KG1 (cell line): ENCODE data around the gene S1PR2.
"Not testable (repeated sequence)": the region's sequence is repeated elsewhere in the genome, so short reads cannot be mapped to it uniquely, and the experiment has no call there.

Experiments
- DNase-seq: peaks from one replicate; lab custom pipeline; 2025; lab: John Stamatoyannopoulos, UW

S1PR2 gene

DNA sequence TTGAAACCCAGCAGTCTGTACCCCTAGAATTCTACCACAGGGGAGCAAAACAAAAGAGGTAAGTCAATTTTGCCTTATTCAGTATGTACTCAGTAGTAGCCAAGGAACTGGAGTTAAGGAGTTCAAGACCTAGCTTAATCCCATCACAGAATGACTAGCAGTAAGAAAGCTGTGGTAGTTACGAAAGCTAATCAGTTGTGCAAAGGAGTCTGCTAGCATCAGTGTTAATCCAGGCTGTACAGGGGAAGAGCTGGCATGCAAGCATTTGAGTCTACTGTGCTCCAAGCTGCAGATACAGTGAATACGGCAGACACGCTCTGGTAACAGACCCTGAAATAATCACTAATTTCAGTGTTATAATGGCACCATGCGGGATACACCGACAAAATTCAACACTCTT, 41.1 kb downstream of the S1PR2 start:
- no peak for DNase-seq

GRCh38 chr19:10189616-10190015, 41.5 kb downstream of the S1PR2 start:
- no peak for DNase-seq

DNA sequence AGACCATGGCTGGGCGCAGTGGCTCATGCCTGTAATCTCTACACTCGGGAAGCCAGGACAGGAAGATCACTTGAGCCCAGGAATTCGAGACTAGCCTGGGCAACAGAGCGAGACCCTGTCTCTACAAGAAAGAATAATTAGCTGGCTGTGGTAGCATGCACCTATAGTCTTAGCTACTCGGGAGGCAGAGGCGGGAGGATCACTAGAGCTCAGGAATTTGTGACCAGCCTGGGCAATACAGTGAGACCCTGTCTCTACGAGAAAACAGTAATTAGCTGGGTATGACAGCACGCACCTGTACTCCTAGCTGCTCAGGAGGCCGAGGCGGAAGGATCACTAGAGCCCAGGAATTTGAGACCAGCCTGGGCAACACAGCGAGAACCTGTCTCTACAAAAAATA, 43.8 kb downstream of the S1PR2 start:
- DNase-seq: no peak

DNA sequence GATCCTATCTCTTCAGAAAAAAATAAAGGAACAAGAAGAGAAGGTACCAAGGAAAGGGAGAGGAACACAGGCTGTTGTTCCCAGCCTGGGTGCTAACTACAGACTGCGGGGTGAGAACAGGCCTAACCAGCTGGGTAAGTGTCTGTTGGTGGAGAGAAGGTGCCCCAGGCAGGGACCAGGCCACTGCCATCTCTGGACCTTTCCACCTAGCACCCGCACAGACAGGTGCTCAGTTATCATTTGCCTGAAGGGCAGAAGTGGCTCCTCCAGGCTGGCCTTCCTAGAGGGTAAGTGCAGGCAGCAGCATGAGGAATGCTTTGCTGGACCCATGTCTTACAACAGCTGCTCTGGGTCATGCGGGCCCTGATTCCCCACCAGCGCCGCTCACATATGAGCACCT, 46.5 kb downstream of the S1PR2 start:
- DNase-seq: no peak

GRCh38 chr19:10183926-10184325, 47.2 kb downstream of the S1PR2 start:
- DNase-seq: no peak

GRCh38 chr19:10182847-10183246, 48.3 kb downstream of the S1PR2 start:
- no peak for DNase-seq

DNA sequence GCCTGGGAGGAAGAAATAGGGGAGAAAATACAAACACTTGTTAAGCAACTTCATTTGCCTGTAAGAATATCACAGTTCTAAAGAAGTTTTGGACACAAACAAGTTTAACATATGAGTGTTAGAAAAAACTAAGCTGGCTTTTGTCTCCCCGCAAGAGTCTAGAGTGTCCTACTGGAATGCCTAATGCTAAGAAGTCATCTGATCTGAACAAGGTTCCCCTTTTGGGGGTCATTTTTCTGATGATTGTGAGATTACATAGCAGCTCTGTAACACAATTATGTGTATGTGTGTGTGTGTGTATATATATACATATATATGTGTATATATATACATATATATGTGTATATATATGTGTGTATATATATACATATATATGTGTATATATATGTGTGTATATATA, 49.1 kb downstream of the S1PR2 start:
- no peak for DNase-seq

DNA sequence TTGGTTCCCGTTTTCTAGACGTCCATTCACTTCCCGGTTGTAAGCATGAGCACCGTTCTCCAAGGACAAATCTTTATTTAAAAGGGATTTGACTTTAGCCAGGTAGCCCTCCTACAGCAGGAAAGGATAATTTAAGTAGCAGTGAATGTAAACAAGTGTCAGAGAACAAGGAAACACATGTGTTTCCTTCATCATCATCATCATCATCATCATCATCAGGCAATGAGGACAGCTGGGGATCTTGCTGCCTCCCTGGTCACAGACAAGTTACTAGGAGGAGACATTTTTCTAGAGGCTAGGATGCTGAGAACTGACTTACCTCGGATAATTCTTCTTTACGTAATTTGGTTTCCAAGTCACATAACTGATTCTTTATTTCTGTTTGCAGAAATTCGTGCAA, 50.7 kb downstream of the S1PR2 start:
- no peak for DNase-seq

DNA sequence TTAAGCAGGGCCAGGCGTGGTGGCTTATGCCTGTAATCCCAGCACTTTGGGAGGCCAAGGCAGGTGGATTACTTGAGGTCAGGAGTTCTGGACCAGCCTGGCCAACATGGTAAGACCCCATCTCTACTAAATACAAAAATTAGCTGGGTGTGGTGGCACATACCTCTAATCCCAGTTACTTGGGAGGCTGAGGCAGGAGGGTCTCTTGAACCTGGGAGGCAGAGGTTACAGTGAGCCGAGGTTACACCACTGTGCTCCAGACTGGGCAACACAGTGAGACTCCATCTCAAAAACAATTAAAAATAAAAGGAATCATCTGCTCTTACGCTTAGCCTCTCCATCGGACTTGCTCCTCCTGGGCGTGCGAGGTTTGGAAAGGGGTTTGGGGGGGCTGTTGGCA, 51.1 kb downstream of the S1PR2 start:
- DNase-seq: not testable (repeated sequence)

DNA sequence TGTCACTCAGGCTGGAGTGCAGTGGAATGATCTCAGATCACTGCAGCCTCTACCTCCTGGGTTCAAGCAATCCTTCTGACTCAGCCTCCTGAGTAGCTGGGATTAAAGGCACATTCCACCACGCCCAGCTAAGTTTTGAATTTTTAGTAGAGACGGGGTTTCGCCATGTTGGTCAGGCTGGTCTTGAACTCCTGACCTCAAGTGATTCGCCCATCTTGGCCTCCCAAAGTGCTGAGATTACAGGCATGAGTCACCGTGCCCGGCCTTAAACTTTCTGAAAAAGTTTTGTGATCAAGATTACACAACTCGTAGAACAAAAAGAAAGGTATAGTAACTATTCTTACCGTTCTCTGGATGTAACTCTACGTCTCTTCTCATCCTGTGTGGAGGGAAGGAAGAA, 57.6 kb downstream of the S1PR2 start:
- DNase-seq: no peak
